DND-41 (cell line): Measurements from ENCODE around the gene IAH1.

Experiments used
- CTCF ChIP-seq: IDR thresholded peaks from 2 replicates; pipeline ENCODE4 v1.5.1; 2012; ENCODE audit warnings: borderline replicate concordance, low read length, moderate library complexity, mild to moderate bottlenecking; ENCODE audit not compliant: poor library complexity, severe bottlenecking; ENCODE audit errors: extremely low read depth
- EZH2 ChIP-seq: IDR thresholded peaks from 3 replicates; pipeline ENCODE4 v1.6.1; 2012; ENCODE audit warnings: borderline replicate concordance, low read depth, mild to moderate bottlenecking, moderate library complexity, low read length, inconsistent platforms; ENCODE audit not compliant: severe bottlenecking

GRCh38 chr2:9471206-9471605 lies 3.1 kb upstream of the IAH1 start:
- TF ChIP-seq CTCF, result no peak
- no peak for TF ChIP-seq EZH2
